Tibial nerve (tissue), 4 donors: Measurements from ENCODE around the gene CCDC50. TPM values are rescaled to one million over a fixed set of nuclear protein-coding genes. Genes with fewer than 3 reads are reported as not detected.

Experiments
- DNase-seq, 2 donors: peaks; one replicate each; pipeline ENCODE4 v3.0.0-alpha.2; 2019; ENCODE audit warnings: low spot score in 2 of 2
- H3K27ac ChIP-seq, 4 donors: fragments of 200-600 bp; sonication (generic) in 3 of 4; one replicate each; pipeline ENCODE4 v1.5.1; 2017 to 2019; ENCODE audit warnings: mild to moderate bottlenecking in 1 of 4
- H3K27me3 ChIP-seq, 2 donors: fragments of 200-600 bp; sonication (generic) in 1 of 2; one replicate each; pipeline versions ENCODE4 v1.5.1 to v1.6.0; 2017 to 2019
- H3K36me3 ChIP-seq, 3 donors: fragments of 200-600 bp; sonication (generic); one replicate each; pipeline ENCODE4 v1.5.1; 2018 to 2019
- H3K4me1 ChIP-seq, 4 donors: fragments of 200-600 bp; sonication (generic) in 3 of 4; one replicate each; pipeline ENCODE4 v1.5.1; 2017 to 2019
- H3K4me3 ChIP-seq, 4 donors: fragments of 200-600 bp; sonication (generic) in 3 of 4; one replicate each; pipeline ENCODE4 v1.5.1; 2017 to 2019; ENCODE audit warnings: mild to moderate bottlenecking in 1 of 4, moderate library complexity in 1 of 4
- H3K9me3 ChIP-seq, 4 donors: fragments of 200-600 bp; sonication (generic) in 3 of 4; one replicate each; pipeline ENCODE4 v1.5.1; 2017 to 2019
- CTCF ChIP-seq, 5 experiments: fragments of 200-600 bp in 3 of 5; fragments of 450-650 bp in 2 of 5; sonication (generic) in 3 of 5; IDR thresholded peaks; one replicate each; pipeline ENCODE4 v1.5.1; 2016 to 2019; ENCODE audit warnings: antibody characterized with exemption in 5 of 5, mild to moderate bottlenecking in 3 of 5, moderate library complexity in 2 of 5
- EP300 ChIP-seq, 2 donors: sonication (generic); formaldehyde crosslinking; IDR thresholded peaks; one replicate each; pipeline ENCODE4 v1.6.1; 2017; ENCODE audit warnings: antibody characterized with exemption in 2 of 2, mild to moderate bottlenecking in 1 of 2
- POLR2A ChIP-seq, 2 donors: fragments of 450-650 bp; IDR thresholded peaks; one replicate each; pipeline ENCODE4 v1.6.1; 2017; ENCODE audit warnings: antibody characterized with exemption in 2 of 2, mild to moderate bottlenecking in 2 of 2, moderate library complexity in 2 of 2
- WGBS, 2 donors: methylation state at CpG; one replicate each; pipeline ENCODE4 v1.1.5; 2018; 5-methylcytosine and 5-hydroxymethylcytosine counted together
- total RNA-seq, 4 donors: library from RNA; depleted of rRNA; stranded (reverse); fragments of >200 nt; gene quantifications; one replicate each; pipeline ENCODE4 v1.1.0, GENCODE V29; 2016

The CCDC50 gene
- total RNA-seq = 10 to 100 TPM; 83.5 to 99.6 (median 94.2) TPM

GRCh38 chr3:191328962-191329653 lies at the start of gene CCDC50:
CCDC50 (plus strand) TSS chr3:191329394; CDS start chr3:191329675, 281 bp downstream.
- peak; percentile 70 to 72 for DNase-seq
- WGBS, 2 donors = 0% methylated on average over 35 to 55 of the region's 63 CpGs
- Histone ChIP-seq H3K4me3 (peak within 1 kb of the TSS; percentile 70 to 88 (median 82)), H3K4me1 (peaks cover 0 to 47% (median 23%) of the 10 kb centered on the region in 4 donors), H3K27me3 (no peaks in the 10 kb centered on the region), H3K27ac (peak within 1 kb of the TSS; percentile 83 to 97 (median 94)), H3K9me3 (no peaks in the 10 kb centered on the region), H3K36me3 (no peaks in the 10 kb centered on the region)
- TF ChIP-seq EP300 (IDR thresholded peaks at IDR 0.05) (peak in 1 of 2 donors; percentile 67), POLR2A (IDR thresholded peaks at IDR 0.05) (peak in 1 of 2 donors; percentile 47), CTCF (IDR thresholded peaks at IDR 0.05) (peak in 4 of 5 experiments; percentile 6 to 47 (median 24))

GRCh38 chr3:191280111-191280510 lies 49.1 kb upstream of the CCDC50 start:
- Histone ChIP-seq H3K27me3 (no peaks in the 10 kb centered on the region), H3K36me3 (no peaks in the 10 kb centered on the region), H3K4me3 (no peak overlapping the region), H3K9me3 (no peaks in the 10 kb centered on the region), H3K4me1 (no peaks in the 10 kb centered on the region), H3K27ac (no peak overlapping the region)
- DNase-seq = no peak
- WGBS, 2 donors = 45 to 53% methylated on average over 1 of the region's 1 CpG
- TF ChIP-seq EP300 (IDR thresholded peaks at IDR 0.05) (no peak), POLR2A (IDR thresholded peaks at IDR 0.05) (no peak), CTCF (IDR thresholded peaks at IDR 0.05) (no peak)

GRCh38 chr3:191280882-191281281 lies 48.3 kb upstream of the CCDC50 start:
- no peaks in the 10 kb centered on the region for H3K27me3 ChIP-seq
- H3K4me1 ChIP-seq = no peaks in the 10 kb centered on the region
- H3K4me3 ChIP-seq = no peak overlapping the region
- no peak for DNase-seq
- H3K9me3 ChIP-seq = no peaks in the 10 kb centered on the region
- H3K27ac ChIP-seq = no peak overlapping the region
- TF ChIP-seq POLR2A (IDR thresholded peaks at IDR 0.05) (no peak), EP300 (IDR thresholded peaks at IDR 0.05) (no peak), CTCF (IDR thresholded peaks at IDR 0.05) (no peak)
- no peaks in the 10 kb centered on the region for H3K36me3 ChIP-seq

- Histone ChIP-seq H3K9me3 (no peaks in the 10 kb centered on the region), H3K27ac (no peak overlapping the region), H3K4me1 (no peaks in the 10 kb centered on the region), H3K27me3 (no peaks in the 10 kb centered on the region), H3K4me3 (no peak overlapping the region), H3K36me3 (no peaks in the 10 kb centered on the region)
- 53 to 68% methylated on average over 4 of the region's 4 CpGs for WGBS, 2 donors
- TF ChIP-seq CTCF (IDR thresholded peaks at IDR 0.05) (no peak), POLR2A (IDR thresholded peaks at IDR 0.05) (no peak), EP300 (IDR thresholded peaks at IDR 0.05) (no peak)
- DNase-seq = no peak
Measured at GRCh38 chr3:191282251-191283185, 46.7 kb upstream of the CCDC50 start.

GRCh38 chr3:191283400-191283799 lies 45.8 kb upstream of the CCDC50 start:
- TF ChIP-seq EP300 (IDR thresholded peaks at IDR 0.05) = no peak
- no peak for TF ChIP-seq CTCF (IDR thresholded peaks at IDR 0.05)
- no peak for TF ChIP-seq POLR2A (IDR thresholded peaks at IDR 0.05)
- Histone ChIP-seq H3K9me3 (no peaks in the 10 kb centered on the region), H3K4me3 (no peak overlapping the region), H3K4me1 (no peaks in the 10 kb centered on the region), H3K27me3 (no peaks in the 10 kb centered on the region), H3K36me3 (no peaks in the 10 kb centered on the region), H3K27ac (no peak overlapping the region)
- no peak for DNase-seq
- WGBS, 2 donors = 95 to 97% methylated on average over 2 of the region's 2 CpGs
